OCI-LY3 (cell line): ENCODE results near the gene CELSR3.

Experiments
- CTCF ChIP-seq: fragments of 200-600, 300-600 bp; sonication (generic); IDR thresholded peaks from 2 replicates; pipeline ENCODE4 v1.5.1; 2014; ENCODE audit warnings: antibody characterized with exemption, low read length, low read depth
- EZH2phosphoT487 ChIP-seq: fragments of 200-600 bp; shearing (Covaris generic); IDR thresholded peaks from 2 replicates; pipeline ENCODE4 v1.6.1; 2018; ENCODE audit warnings: antibody characterized with exemption, mixed run types, low read depth

- TF ChIP-seq CTCF (no peak), EZH2phosphoT487 (no peak)
These were observed 32.7 kb upstream of the CELSR3 start for GRCh38 chr3:48695393-48695753.
